Naive B cell (primary cell): ENCODE data around the gene GPRIN1. TPM values are rescaled to one million over a fixed set of nuclear protein-coding genes. Genes with fewer than 3 reads are reported as not detected.

Source experiments
- ATAC-seq, 2 donors: fragments of 150-1000 bp; cut with Tn5 transposase; 2 replicates each; pipeline ENCODE4 v1.10.0; 2021; ENCODE audit warnings: low read depth in 2 of 2, mild to moderate bottlenecking in 2 of 2, moderate library complexity in 2 of 2
- DNase-seq: peaks from one replicate; pipeline ENCODE4 v3.0.0; 2022
- H3K27ac Mint-ChIP-seq, 6 donors: one replicate each; pipeline ENCODE4 v1.8.0; 2020 to 2022; ENCODE audit warnings: mild to moderate bottlenecking in 6 of 6, mixed read lengths in 6 of 6, moderate library complexity in 5 of 6, inconsistent platforms in 2 of 6
- H3K27me3 Mint-ChIP-seq, 3 donors: one replicate each; pipeline ENCODE4 v1.8.0; 2021 to 2022; ENCODE audit warnings: mixed read lengths in 3 of 3, mild to moderate bottlenecking in 1 of 3
- H3K36me3 Mint-ChIP-seq, 2 donors: one replicate each; pipeline ENCODE4 v1.8.0; 2020 to 2022; ENCODE audit warnings: mixed read lengths in 2 of 2, inconsistent platforms in 1 of 2, mild to moderate bottlenecking in 1 of 2
- H3K4me1 Mint-ChIP-seq, 3 donors: one replicate each; pipeline ENCODE4 v1.8.0; 2020 to 2022; ENCODE audit warnings: mixed read lengths in 3 of 3, inconsistent platforms in 1 of 3, mild to moderate bottlenecking in 1 of 3, moderate library complexity in 1 of 3
- H3K4me3 Mint-ChIP-seq, 8 donors: one replicate each; pipeline ENCODE4 v1.8.0; 2020 to 2022; ENCODE audit warnings: mild to moderate bottlenecking in 8 of 8, mixed read lengths in 8 of 8, moderate library complexity in 8 of 8, inconsistent platforms in 2 of 8
- H3K9me3 Mint-ChIP-seq, 7 donors: one replicate each; pipeline ENCODE4 v1.8.0; 2020 to 2022; ENCODE audit warnings: mixed read lengths in 7 of 7, mild to moderate bottlenecking in 5 of 7, inconsistent platforms in 2 of 7, moderate library complexity in 1 of 7
- polyA plus RNA-seq, 6 donors: library from polyadenylated mRNA; unstranded; fragments of 300-500 nt; fragmentation: Illumina TruSeq; gene quantifications; one replicate each; pipeline ENCODE4 v1.2.3, GENCODE V29; 2021; ENCODE audit warnings: low read depth in 6 of 6

GPRIN1 gene
- polyA plus RNA-seq, 6 donors from 2014 or later: 0.08 to 0.65 (median 0.16) TPM; not detected in 1

DNA sequence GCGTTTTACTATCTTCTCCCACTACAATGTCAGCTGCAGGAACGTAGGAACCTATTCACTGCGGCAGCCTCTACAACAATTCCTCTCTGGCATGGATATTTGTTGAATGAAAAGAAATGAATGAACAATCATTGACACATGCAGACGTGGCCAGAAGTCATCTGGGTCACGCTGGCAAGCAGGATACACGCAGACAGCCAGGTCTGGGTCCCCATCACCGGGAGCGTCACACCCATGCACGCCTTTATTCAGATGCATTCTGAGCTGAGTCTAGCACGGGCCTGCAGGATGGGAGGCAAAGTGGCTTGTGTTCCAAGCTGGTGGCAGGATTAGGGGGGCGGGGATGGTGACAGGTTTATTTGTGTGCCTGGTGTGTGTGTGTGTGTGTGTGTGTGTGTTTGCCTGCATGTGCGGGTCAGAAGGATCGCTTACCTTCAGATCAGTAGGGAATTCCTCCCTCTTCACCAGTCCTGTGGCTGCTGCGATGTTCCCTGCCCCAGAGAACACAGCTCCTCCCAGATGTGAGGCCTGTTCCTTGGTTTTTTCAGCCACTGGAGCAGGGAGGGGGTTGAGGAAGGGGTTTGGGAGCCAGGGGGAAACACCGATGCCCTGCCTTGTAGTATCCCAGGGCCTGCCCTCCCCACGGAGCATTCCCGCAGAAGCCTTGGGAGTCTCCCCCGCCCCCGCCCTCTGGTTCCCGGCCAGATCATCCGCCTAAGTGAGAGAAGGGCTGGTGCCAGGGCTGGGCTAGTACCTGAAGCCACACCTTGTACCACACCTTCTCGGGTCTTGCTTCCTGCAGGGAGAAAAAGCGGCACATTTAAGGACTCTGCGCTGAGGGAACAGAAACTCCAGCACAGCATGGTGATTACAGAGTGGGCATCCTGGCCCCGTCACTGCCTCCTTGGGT, 16.3 kb upstream of the GPRIN1 start:
- DNase-seq (no peak), ATAC-seq (no peak)
- Mint-ChIP-seq H3K27me3 (peaks cover 45 to 51% (median 49%) of the 10 kb centered on the region in 3 donors), H3K27ac (no peak overlapping the region), H3K4me1 (peaks cover 23 to 34% (median 23%) of the 10 kb centered on the region in 3 donors), H3K9me3 (no peaks in the 10 kb centered on the region), H3K4me3 (no peak overlapping the region), H3K36me3 (no peaks in the 10 kb centered on the region)

DNA sequence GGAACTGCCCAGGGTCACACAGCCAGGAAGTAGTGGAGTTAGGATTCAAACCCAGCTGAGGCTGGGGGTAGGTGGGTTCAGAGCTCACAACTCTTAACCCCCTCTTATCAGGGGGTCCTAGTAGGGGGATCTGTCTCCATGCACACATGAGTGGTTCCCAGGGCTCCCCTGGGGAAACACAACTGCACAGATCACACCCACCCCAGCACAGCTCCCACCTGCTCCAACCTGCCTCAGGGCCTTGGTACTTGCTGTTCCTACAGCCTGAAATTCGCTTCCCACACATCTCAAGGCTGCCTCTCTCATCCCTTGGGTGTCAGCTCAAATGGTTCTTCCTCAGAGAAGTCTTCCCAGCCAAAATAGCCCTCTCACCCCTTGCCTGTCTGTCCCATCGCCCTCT, 15.6 kb upstream of the GPRIN1 start:
- Mint-ChIP-seq H3K4me3 (no peak overlapping the region), H3K9me3 (no peaks in the 10 kb centered on the region), H3K27me3 (peaks cover 45 to 50% (median 48%) of the 10 kb centered on the region in 3 donors), H3K4me1 (peaks cover 18 to 29% (median 19%) of the 10 kb centered on the region in 3 donors), H3K36me3 (no peaks in the 10 kb centered on the region), H3K27ac (no peak overlapping the region)
- DNase-seq: no peak
- ATAC-seq: no peak

DNA sequence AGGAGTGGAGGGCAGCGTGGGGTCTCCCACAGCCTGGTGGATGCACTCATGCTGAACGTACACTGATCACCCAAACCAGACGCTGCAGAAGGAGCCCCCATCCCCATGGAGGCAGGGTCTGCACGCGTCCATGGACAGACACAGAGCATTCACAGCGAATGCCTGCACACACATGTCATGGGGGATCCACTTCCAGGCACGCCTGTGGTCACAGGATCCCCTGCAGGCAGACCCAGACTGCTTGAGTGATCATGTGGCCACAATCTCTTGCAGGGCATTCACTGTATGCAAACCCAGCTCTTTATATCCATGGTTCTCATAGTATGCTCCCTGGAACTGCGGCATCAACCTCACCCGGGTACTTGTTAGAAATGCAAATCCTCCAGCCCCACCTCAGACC, 15.0 kb upstream of the GPRIN1 start:
- Mint-ChIP-seq H3K27me3 (peaks cover 51 to 56% (median 52%) of the 10 kb centered on the region in 3 donors), H3K4me1 (peaks cover 21 to 34% (median 22%) of the 10 kb centered on the region in 3 donors), H3K36me3 (no peaks in the 10 kb centered on the region), H3K9me3 (peaks cover 0 to 3% (median 0%) of the 10 kb centered on the region in 7 donors), H3K27ac (no peak overlapping the region), H3K4me3 (no peak overlapping the region)
- DNase-seq (no peak), ATAC-seq (no peak)

DNA sequence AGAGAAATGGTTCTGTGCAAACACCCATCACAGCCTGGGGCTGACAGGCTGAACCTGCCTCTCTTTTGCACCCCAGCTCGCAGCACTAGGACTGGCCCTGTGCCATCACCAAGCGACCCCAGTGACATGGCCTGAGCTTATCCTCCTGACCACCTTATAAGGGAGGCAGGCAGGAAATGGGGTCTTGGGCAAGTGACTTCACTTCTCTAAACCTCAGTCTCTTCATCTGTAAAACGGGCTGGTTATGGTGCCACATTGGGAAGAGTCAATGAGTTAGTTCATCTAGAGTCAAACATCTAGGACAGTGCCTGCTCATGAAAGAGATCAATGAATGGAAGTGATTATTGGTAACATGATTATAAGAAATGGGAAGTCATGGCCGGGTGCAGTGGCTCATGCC, 14.2 kb upstream of the GPRIN1 start:
- H3K4me1 Mint-ChIP-seq: peaks cover 21 to 39% (median 24%) of the 10 kb centered on the region in 3 donors
- H3K27ac Mint-ChIP-seq: no peak overlapping the region
- H3K27me3 Mint-ChIP-seq: peaks cover 51 to 64% (median 54%) of the 10 kb centered on the region in 3 donors
- peaks cover 0 to 3% (median 0%) of the 10 kb centered on the region in 7 donors for H3K9me3 Mint-ChIP-seq
- H3K36me3 Mint-ChIP-seq: no peaks in the 10 kb centered on the region
- DNase-seq (no peak), ATAC-seq (no peak)
- no peak overlapping the region for H3K4me3 Mint-ChIP-seq

DNA sequence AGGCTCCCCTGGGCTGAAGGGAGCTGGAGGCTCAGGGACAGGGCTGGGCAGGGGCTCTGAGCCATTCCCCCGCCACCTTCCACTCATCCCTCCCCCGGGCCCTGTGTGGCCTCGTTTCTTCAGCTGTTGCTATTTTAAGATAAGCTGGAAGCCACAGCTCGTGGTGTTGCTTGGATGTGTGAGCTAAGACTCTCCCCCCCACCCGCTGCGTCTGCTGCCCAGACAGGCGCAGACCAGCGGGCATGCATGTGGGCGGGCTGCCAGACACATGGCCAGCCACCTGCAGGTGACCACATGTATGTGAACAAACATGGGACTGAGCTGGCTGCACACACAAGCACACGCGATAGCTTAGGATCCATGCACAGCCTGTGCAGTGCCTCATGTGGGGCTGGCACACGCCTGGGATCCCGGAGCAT, 11.7 kb upstream of the GPRIN1 start:
- Mint-ChIP-seq H3K27me3 (peaks cover 49 to 68% (median 57%) of the 10 kb centered on the region in 3 donors), H3K36me3 (no peaks in the 10 kb centered on the region), H3K4me3 (no peak overlapping the region), H3K9me3 (peaks cover 0 to 4% (median 0%) of the 10 kb centered on the region in 7 donors), H3K4me1 (peaks cover 17 to 25% (median 17%) of the 10 kb centered on the region in 3 donors), H3K27ac (no peak overlapping the region)
- ATAC-seq (no peak), DNase-seq (no peak)

DNA sequence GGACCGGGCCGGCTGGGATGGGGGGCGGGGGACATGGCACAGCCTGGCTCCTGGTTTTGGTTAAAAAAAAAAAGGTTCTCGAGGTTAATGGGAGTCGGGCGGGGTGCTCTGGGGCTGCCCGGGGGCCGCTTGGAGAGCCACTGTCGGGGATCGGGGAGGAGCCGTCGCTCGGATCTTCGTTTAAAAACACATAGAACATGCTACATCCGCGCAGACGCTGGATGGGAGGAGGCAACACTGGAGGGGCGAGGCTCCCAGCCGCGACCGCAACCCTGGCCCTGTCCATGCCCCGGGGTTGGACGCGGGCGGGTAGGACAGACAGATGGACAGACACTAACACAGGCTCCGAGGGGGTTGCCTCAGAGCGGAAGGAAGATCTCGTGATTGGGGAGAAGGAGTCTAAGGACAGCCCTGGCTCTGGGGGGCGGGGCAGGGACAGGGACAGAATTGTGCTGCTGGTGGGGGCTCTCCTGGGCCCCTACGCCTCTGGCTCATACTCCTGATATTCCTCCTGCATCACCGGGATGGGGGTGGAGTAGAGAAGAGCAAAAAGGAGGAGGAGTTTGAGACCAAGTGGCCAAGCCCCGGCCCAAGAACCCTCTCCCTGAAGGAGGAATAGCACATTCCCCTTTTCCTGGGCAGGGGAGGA, 10.5 kb upstream of the GPRIN1 start:
- no peak for ATAC-seq
- Mint-ChIP-seq H3K27ac (peak overlapping the region in 1 of 6 donors; percentile 76), H3K4me1 (peaks cover 13 to 19% (median 16%) of the 10 kb centered on the region in 3 donors), H3K36me3 (no peaks in the 10 kb centered on the region), H3K27me3 (peaks cover 60 to 72% (median 67%) of the 10 kb centered on the region in 3 donors), H3K4me3 (peak overlapping the region; percentile 37 to 88 (median 75)), H3K9me3 (peaks cover 0 to 4% (median 0%) of the 10 kb centered on the region in 7 donors)
- no peak for DNase-seq

DNA sequence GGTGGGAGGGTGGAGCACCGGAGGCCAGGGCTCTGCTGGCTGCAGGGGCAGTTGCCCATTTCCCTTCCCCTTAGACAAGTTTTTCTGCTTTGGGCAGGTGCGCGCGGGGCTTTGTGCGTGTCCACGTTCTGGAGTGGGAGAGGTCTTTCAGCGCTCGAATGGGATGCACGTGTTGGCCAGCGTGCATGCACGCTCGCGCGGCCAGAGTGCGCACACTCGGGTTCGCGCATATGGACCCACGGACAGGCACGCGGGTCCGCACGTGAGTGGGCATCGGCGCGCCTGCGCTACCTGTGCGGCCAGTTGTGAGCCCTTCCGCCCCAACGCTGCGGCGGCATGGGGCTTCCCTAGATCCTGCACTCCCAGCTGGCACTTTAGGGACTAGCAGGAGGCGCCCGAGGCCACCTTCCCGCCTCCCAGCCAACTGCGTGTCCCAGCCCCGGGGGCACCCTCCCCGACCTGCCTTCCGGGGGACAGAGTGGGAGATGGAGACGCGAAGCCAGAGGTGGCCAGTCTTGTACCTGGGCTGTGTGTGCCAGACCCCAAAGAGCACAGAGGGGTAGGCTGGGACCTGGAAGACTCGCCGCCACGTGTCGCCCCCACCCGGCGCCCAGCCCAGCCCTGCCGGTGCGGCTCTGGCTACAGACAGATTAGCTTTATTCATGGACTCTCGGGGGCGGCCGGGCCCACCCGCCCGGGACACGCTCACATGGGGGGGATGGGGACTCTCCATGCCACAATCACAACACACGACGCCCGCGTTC, 9.8 kb upstream of the GPRIN1 start:
- ATAC-seq (no peak), DNase-seq (no peak)
- H3K4me1 Mint-ChIP-seq: peaks cover 13 to 19% (median 16%) of the 10 kb centered on the region in 3 donors
- no peak overlapping the region for H3K27ac Mint-ChIP-seq
- H3K36me3 Mint-ChIP-seq: no peaks in the 10 kb centered on the region
- H3K4me3 Mint-ChIP-seq: peak overlapping the region; percentile 37 to 88 (median 73)
- H3K27me3 Mint-ChIP-seq: peaks cover 59 to 79% (median 74%) of the 10 kb centered on the region in 3 donors
- peaks cover 0 to 4% (median 0%) of the 10 kb centered on the region in 7 donors for H3K9me3 Mint-ChIP-seq

DNA sequence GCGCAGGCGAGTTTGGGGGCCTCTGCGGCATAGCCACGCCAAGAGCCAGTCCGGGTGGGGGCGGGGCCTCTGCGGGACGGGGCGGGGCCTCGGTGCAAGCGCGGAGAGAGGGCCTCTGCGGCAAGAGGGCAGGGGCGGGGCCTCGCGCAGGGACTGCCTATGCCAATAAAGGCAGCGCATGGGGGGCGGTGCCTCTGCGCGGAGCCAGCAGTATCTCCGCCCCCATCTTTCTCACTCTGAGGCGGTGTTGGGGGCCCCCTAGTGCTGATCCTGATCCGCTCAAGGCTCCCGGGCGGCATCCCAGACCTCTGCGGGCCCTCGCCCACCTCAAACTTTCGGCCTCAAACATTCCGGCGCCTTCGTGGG, 9.2 kb upstream of the GPRIN1 start:
- Mint-ChIP-seq H3K36me3 (no peaks in the 10 kb centered on the region), H3K4me3 (peak overlapping the region in 4 of 8 donors; percentile 19 to 77 (median 69)), H3K9me3 (peaks cover 0 to 4% (median 0%) of the 10 kb centered on the region in 7 donors), H3K27ac (peak overlapping the region in 1 of 6 donors; percentile 85), H3K4me1 (peaks cover 11 to 19% (median 16%) of the 10 kb centered on the region in 3 donors), H3K27me3 (peaks cover 56 to 83% (median 80%) of the 10 kb centered on the region in 3 donors)
- peak; percentile 91 to 94 for ATAC-seq
- DNase-seq: peak; percentile 54

DNA sequence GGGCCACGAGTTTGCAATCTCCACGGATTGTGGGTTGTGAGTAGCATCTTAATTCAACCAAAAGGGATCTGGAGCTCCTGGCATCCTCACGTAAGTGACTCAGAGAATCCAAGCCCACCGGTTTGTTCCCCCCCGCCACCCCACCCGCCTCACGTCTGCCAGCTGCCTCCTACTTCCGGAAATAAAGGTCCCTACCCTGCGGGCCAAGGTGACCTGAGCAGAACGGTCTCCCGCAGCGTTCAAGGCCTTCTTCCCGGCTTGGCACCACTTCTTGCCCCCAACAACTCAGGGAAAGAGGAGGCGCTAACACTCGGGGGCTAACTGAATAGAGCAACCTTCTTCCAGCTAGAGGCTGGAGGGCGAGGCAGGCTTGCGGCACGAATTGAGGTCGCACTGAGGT, 8.8 kb upstream of the GPRIN1 start:
- DNase-seq (no peak), ATAC-seq (no peak)
- Mint-ChIP-seq H3K4me3 (peak overlapping the region in 4 of 8 donors; percentile 20 to 77 (median 69)), H3K27ac (peak overlapping the region in 1 of 6 donors; percentile 85), H3K9me3 (peaks cover 0 to 4% (median 0%) of the 10 kb centered on the region in 7 donors), H3K27me3 (peaks cover 57 to 87% (median 84%) of the 10 kb centered on the region in 3 donors), H3K4me1 (peaks cover 10 to 19% (median 16%) of the 10 kb centered on the region in 3 donors), H3K36me3 (no peaks in the 10 kb centered on the region)

DNA sequence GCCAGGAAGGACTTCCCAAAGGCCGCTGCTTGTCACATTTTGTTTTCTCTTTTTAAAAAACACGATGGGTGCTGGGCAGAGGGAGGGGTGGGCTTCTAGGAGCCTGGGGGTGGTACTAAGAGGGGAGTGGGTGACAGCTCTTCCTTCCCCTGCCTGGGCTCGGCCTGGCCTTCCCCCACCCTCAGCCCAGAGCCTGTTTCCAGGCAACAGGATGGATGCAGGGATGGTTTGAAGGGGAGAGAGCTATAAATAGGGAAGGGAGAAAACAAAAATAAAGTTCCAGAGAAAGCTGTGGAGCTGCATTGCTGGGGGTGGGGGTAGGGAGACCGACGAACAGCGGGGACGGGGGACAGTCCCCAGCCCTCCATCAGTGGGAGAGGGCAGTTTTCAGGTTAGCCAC, 6.6 kb upstream of the GPRIN1 start:
- Mint-ChIP-seq H3K4me1 (peaks cover 12 to 21% (median 19%) of the 10 kb centered on the region in 3 donors), H3K27ac (no peak overlapping the region), H3K9me3 (peaks cover 0 to 4% (median 0%) of the 10 kb centered on the region in 7 donors), H3K4me3 (no peak overlapping the region), H3K27me3 (peaks cover 62 to 94% (median 91%) of the 10 kb centered on the region in 3 donors), H3K36me3 (no peaks in the 10 kb centered on the region)
- DNase-seq (no peak), ATAC-seq (no peak)

DNA sequence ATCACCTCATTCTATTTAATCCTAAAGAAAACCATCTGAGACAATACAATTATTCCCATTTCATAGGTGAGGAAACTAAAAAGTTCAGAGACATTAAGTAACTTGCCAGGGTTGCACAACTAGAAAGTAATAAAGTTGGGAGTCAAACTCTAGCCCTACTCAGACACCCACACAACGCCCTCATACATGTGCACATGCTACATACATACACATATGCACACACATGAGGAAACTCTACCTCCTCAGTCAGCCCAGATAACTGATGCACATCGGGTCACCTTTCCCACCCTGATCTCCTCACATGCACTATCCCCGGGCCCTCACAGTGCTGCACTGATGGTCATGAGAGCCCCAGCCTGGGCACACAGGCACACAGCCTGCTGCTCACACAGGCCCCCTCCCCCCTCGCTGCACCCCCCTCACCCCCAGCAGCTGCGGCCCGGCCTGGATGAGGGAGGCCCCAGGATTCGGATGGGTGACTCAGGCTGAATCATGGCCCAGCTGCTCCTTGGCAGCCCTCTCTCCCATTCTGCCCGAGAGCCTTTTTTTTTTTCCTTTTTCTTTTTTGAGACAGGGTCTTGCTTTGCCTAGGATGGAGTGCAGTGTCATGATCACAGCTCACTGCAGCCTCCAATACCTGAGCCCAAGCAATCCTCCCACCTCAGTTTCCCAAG, 5.0 kb upstream of the GPRIN1 start:
- Mint-ChIP-seq H3K36me3 (no peaks in the 10 kb centered on the region), H3K9me3 (peaks cover 0 to 4% (median 0%) of the 10 kb centered on the region in 7 donors), H3K4me1 (peaks cover 11 to 18% (median 11%) of the 10 kb centered on the region in 3 donors), H3K27me3 (peaks cover 53 to 82% (median 77%) of the 10 kb centered on the region in 3 donors), H3K27ac (no peak overlapping the region), H3K4me3 (no peak overlapping the region)
- DNase-seq: no peak
- ATAC-seq: no peak

DNA sequence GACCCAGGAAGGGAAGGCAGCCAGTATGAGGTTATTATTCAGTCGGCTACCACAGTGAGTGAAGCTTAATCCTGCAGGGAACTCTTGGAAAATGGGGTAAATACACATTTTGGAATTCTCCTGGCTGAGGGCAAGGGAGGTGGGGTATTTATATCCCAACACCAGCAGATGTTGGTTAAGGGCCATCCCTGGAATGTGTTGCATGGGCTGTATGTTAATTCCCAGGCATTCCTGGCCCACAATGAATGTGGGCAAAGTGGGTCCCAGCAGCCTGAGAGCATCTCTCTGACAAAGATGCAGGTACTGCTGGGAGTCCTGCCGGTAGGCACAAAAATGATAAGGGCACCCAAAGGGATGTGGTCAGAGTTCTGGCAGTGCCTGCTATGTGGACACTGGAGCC, 2.9 kb upstream of the GPRIN1 start:
- Mint-ChIP-seq H3K27ac (no peak overlapping the region), H3K27me3 (peaks cover 46 to 66% (median 56%) of the 10 kb centered on the region in 3 donors), H3K4me3 (peak overlapping the region in 1 of 8 donors; percentile 80), H3K4me1 (peaks cover 10 to 21% (median 15%) of the 10 kb centered on the region in 3 donors), H3K36me3 (no peaks in the 10 kb centered on the region), H3K9me3 (no peaks in the 10 kb centered on the region)
- ATAC-seq: no peak
- DNase-seq: no peak
